ENCODE results near the gene KDELR3.

Gene KDELR3

DNA sequence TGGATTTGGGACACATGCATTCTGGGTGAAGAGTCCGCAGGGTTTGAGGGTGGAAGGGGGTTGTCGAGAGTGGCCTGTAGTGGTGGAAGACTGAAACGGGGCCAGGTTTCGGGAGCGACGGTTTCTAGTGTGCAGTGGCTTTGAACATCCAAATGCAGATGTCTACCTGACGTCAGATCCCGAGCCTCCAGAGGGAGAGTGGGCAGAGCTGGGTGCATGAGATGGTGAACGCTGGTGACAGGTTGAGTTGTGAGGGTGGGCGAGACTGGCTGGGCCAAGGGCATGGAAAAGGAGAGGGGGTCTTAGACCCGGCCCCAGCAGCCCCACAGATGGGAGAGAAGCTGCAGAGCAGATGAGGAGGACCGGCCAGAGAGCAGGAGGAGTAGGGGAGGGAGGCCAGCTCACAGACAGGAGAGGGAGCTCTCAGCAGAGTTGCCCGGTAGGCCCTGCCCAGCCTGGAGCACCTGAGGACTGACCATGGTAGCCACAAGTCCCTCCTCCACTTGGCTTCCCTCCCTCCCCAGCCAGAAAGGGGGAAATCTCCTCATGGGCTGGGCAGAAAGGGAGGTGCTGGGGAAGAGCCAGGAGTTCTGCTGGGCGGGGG is 27.0 kb upstream of the KDELR3 start:
- no peak for DNase-seq (ENCODE audit: low read depth in 2 of 2)

DNA sequence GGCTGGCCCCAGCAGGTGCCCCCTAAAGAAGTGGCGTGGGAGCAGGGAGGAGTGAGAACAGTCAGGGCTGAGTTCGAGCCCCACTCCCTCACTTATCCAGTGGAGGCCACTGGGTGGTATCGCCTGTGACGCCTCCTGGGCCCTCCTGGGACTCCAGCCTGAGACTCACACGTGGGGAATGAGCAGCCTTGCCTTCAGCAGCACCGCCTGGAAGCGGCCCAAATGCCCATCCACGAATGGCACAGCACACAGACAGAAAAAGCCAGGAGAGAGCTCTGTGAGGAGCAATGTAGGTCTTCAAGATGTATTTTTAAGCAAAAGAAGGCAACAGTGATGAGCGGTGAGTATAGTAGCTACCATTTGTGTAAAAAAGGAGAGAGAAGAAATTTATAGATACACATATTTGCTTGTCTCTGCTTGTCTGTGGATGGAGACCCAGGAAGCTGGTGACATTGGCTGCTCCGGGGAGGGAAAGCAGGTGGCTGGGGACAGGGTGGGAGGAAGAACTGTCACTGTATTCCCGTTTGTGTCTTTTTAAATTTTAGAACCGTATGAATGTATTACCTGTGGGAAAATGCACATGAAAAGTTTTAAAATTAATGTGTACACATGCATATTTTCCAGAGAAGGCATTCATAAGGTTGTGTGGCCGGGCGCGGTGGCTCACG is 26.1 kb upstream of the KDELR3 start:
- DNase-seq (ENCODE audit: low read depth in 2 of 2): no peak

DNA sequence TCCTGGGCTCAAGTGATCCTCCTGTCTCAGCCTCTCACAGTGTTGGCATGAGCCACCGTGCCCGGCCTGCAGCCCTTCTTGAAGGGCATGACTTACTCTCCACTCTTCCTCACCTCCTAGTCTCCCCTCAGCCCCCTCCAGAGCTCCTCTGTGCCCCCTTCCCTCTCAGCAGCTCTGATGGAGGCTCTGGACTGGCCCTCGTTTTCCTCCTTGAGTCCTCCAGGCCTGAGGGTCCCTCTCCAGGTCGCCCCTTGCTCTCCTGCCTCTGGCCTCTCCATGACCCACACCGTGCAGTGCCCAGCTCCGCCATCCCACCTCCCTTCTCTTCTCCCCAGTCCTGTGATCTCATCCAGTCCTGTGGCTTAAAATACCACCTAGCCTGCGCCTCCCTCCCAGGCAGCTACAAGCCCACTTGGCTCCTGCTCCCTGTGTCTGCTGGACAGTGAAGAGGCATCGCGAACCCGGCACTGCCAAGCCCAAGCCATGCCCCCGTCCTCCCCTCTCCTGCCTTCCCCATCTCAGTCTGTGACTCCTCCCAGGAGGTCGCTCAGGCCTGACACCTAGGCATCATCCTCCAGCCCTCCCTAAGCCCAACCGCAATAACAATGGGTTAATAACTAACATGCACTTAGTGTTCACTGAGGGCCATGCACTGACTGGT is 24.8 kb upstream of the KDELR3 start:
- no peak for DNase-seq (ENCODE audit: low read depth in 2 of 2)

DNA sequence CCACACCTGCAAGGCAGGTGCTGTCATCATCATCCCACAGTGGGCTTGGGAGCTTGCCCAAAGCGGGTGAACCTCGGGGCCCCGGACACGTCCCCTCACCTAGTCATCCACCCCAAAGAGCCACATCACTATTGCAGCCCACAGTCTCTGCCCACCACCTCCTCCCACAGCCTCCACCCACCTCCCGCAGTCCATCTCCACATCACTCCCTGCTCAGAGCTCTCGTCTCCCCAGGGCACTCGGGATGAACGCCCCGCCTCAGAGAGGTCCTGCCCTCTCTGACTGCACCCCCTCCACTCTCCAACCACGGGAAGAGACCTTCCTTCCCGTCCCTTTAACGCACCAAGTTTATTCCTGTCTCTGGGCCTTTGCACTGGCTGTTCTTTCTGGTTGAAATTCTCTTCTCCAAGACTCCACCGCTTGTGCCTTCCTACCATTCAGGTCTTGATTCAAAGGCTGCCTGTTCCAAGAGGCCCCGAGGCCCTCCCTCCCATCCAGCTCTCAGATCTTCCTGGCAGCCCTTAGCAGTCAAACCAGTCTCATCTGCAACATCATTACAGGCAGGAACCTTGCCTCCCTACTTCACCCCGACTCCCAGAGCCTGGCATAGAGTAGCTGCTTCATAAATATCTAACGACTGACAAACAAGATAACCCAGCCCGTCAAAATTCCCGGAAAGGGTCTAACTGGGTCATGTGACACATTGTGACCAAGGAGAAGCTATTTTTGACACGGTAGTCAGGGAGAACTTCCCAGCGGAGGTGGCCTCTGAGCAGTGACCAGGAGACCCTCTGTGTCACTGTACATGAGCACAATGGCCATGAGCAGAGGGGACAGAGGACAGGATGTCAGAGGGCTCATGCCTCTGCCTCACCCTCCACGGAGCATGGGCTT is 24.0 kb upstream of the KDELR3 start:
- no peak for DNase-seq (ENCODE audit: low read depth in 2 of 2)

DNA sequence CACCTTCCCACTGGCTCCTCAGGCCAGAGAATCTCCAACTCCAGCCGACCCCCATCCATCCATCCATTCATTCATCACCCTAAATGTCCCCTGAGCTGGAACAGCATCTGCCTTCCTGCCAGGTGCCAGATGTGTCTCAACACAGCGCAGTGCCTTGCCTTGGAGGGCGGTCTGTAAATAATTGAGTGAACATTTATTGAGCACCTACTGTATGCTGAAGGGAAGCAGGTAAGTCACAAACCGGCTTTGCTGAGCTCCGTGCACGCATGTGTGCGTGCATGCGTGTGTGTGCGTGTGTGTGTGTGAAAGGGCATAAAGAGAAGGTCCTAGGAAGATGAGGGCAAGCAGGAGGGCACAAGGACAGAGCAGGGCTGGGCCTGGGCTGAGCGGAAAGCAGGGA is 23.1 kb upstream of the KDELR3 start:
- no peak for DNase-seq (ENCODE audit: low read depth in 2 of 2)

DNA sequence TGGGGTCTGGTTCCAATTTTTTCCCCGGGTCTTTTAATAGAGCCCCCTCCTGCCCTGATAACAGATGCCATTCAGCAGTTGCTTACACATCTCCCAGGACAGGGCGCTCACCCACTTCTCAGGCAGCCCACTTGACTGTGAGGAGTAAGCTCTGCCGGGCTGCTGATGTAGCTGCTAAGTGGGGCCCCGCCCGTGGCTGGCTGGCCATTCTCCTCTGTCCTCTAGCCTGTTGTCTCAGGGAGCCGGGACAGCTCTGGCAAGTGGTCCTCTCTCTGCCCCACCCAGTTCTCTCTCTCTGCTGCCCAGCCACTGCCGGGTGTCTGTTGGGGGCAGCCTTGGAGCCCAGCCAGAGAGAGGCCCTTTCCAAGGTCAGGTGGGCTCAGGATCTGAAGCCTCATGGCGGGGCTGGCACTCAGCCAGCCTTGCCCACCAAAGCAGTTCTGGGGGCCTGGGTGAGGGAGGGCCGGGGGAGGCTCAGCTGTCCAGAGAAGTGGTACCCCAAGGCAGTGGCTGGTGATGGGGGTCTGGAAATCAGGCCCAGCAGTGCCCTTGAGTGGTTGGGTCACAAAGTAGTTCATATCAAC is 21.8 kb upstream of the KDELR3 start:
- DNase-seq (ENCODE audit: low read depth in 2 of 2): no peak

DNA sequence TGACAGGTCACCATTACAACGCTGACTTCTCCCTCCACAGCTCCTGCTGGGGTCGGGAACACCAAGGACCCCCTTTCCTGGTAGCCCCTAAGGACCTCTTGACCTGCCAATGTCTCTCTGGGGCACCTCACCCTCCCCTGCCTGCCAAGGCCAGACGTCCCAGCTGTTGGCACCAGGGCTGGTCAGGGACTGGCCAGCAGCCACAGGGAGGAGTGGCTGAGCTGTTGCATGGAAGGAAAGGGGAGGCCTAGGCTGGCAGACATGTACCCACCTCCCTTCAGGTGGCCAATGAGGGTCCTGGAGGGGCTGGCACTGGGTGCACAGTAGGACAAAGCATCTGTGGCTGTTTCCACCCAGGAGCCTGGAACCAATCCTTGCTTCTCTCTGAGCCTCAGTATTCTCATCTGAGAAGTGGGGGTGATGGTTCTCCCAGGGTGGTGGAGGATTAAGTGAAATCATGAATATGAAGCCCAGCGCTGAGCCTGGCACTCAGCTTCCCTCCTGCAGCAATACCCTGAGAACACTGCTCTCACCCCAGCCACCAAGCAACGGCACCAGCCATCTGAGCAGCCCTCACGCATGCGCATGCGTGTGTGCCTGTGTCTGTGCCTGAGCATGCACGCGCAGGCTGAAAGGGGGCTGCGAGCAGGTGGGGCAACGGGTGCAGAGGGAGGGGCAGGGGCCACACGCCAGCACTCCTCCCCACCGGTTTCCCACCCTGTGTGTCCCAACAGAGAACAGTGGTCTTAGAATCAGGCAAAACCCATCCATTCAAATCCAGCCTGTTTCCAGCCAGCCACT is 18.8 kb upstream of the KDELR3 start:
- no peak for DNase-seq (ENCODE audit: low read depth in 2 of 2)

DNA sequence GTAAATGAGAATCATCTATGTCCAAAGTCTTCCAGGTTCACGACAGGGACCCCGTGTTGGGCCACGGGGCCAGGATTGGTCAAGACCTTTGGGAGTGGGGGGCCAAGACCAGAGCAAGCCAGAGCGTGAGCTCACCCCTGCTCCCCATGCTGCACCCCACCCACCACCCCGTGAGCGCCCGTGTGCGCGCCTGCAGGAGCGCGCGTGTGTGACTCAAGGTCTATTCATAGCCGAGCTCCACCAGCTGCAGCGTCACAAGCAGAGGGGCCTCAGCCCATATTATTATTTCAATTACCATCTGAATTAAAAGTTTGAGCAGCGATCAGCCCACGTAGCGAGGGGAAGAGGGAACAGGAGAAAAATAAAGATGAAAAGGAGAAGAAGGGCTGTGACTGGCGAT is 18.1 kb upstream of the KDELR3 start:
- no peak for DNase-seq (ENCODE audit: low read depth in 2 of 2)

DNA sequence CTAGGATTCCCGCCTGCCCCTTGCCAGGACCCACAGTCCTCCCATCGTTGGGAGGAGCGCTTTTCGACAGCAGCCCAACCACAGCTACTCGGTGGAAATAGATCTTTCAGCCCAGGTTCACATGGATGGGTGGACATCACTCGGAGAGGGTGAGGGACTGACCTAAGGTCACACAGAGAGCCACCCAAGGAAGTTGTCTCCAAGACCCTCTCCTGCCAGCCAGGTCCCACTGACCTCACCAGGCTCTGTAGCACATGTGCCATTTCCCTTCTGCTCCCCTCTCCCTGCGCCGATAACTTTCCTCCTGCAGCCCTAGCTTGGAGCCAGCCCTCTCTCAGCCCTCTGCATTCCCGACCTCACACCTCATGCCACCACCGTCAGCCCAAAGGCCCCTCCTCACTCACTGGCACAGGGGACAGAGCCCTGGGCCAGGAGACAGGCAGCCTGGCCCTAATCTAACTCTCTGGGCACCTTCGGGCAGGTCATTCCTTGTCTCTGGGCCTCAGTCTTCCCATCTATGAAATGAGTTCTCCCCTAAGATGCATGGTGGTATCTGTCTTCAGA is 17.6 kb upstream of the KDELR3 start:
- no peak for DNase-seq (ENCODE audit: low read depth in 2 of 2)

DNA sequence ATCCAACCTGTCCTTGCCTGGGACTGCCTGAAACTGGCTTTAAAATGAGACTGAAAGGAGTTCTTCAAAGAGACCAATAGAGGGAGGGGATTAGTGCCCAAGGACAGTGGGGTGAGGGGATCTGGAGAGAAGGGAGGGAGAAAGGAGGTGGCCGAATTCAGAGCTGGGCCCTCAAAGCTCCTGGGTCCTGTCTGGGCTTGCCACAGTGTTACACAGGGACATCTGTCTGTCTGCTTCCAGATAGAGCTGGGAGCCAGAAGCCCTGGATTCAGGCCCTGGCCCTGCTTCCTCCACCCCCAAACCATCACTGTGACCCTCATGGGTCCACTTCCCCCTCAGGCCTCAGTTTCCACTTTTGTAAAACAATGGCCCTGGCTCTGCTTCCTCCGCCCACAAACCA is 16.5 kb upstream of the KDELR3 start:
- DNase-seq (ENCODE audit: low read depth in 2 of 2): no peak

DNA sequence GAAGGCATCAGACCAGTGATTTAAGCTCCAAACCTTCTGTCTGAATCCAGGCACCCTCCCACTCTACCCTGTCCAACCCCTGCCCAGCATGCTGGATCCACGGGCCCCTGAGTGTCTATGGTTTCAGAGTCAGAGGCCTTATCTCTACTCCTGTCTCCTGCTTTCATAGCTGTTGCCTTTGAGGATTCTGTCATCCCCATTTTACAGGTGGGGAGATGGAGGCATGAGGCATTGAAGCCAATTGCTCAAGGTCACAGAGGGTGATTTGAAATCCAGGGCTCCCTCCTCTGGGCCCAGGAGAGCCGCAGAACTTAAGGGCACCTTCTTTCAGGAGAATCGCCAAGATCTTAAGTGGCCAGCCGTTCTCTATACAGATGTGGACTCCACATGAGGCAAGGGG is 16.0 kb upstream of the KDELR3 start:
- DNase-seq (ENCODE audit: low read depth in 2 of 2): no peak

DNA sequence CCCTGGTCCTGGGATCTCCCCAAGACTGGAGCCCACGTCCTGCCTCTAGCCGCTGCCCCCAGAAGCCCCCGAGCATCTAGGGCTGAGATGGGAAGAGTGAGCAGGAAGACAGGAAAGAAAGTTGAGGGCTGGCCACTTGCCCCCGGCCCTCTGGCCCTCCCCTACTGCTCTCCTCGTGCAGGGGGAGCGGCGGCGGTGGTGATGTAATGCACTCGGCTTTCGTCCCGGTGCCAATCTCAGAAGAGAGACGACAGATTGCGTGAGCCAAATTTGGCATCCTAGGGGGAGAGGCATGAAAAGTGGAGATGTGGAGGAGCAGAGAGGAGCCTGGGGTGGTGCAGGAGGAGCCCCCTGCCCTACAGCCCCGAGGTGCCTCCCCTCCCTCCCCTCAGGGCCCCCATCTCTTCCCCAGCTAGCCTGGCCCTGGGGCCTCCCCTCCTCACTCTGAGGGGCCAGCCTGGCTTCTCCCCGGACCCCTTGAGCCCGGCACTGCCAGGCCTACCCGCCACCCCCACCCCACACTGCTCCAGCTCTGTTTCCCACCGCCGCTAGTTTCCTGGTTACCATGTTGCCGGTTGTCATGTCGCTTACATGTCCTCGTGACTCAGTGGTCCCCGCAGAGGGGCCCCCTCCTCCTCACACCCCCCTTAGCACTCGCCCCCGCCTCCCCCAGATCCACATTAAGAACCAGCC is 15.4 kb upstream of the KDELR3 start:
- no peak for DNase-seq (ENCODE audit: low read depth in 2 of 2)

DNA sequence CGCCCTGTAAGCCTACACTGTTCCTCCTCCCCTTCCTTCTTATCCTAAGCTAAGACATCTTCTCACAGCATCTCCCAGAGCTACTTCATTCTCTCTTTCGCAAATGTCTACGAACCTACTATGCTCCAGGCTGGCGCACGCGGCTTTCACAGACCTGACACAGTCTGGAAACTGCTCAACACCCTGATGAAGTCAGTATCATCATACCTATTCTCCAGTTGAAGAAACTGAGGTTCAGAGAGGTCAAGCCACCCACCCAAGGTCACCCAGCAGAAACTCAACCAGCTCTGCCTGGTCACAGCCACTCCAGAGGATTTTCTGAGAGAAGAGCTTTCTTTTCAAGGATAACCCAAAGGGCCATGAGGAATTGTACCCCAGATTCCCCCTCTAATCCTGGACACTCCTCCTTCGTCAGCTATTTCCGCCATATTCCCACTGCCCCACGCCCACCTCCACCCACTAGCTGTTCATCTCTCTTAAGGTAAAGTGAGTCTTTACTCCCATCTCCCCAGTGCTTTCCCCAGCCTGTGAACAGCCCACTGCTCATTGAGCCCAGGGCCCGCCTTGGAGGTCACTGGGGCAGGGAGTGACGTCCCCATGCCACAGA is 14.7 kb upstream of the KDELR3 start:
- no peak for DNase-seq (ENCODE audit: low read depth in 2 of 2)

DNA sequence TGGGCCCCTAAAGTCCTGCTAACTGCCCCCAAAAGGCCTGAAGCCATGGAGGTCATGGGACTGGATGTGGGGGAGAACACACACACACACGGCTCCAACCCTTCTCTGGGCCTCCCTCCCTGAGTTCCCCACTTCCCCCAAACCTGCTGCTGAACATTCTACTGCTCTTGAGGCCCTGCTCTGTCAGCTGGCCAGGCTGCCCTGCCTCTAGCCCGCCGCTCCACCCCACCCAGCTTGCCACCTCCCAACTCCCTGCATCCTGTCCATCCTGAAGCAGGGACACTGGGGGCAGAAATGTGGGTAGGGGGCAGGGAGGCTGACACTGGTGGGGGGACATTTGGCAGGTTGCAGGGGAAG is 13.9 kb upstream of the KDELR3 start:
- DNase-seq (ENCODE audit: low read depth in 2 of 2): no peak

DNA sequence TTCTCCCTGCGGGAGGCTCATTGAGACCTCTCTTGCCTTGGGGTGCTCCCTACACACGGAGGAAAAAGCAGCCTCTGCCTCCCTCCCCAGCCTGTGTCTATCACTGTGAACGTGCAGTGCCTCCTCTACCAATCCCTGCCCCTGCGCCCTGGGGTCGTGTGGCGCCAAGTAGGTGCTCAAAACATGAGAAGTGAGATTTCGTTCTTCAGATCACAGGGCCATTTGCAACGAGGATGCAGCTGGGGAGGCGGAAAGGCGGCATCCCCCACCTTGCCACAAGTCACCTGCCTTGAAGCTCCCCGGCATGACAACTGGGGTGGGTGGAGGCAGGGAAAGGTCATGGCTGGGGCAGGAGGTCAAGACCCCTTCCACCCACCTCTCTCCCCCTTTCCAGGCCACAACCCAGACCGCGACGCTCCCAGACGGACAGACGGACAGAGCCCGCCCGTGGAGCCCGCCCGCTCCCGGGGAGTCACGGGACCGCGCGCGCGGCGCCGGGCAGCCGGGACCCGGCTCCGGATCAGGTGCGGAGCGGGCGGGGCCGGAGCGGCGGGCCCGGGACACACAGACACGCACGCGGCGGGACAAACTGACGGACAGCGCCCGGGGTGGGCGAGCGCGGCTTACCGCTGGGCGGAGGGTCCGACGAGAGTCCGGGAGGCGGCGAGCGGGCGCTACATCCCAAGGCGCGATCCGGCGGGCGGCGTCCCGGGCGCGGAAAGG is 13.4 kb upstream of the KDELR3 start:
- DNase-seq (ENCODE audit: low read depth in 2 of 2): no peak

DNA sequence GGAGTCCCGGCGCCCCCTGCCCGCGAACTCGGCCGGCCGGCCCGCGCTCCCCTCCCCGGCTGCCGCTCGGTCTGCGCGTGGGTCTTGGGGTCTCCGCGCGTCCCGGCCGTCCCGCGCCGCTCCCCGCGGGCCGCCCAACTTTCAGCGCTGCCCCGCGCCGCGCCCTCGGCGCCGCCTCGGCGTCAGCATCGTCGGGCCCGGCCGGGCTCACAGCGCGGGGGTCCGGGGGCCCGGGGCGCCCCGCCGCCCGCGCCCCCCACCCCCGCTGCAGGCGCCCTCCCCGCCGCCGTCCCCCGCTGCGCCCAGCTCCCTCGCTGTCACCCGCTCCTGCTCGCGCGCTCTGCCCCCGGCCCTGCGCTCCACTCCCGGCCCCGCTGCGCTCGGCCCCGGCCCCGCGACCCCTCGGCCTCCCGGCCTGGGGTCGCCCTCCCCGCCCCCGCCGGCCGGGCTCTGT is 12.8 kb upstream of the KDELR3 start, which contains the start of gene KCNJ4:
TSS of gene KCNJ4 (minus strand) at position 124 of the 454 bp plus-strand sequence. CDS start 27,067 bp downstream, outside the sequence.
- no peak for DNase-seq (ENCODE audit: low read depth in 2 of 2)

DNA sequence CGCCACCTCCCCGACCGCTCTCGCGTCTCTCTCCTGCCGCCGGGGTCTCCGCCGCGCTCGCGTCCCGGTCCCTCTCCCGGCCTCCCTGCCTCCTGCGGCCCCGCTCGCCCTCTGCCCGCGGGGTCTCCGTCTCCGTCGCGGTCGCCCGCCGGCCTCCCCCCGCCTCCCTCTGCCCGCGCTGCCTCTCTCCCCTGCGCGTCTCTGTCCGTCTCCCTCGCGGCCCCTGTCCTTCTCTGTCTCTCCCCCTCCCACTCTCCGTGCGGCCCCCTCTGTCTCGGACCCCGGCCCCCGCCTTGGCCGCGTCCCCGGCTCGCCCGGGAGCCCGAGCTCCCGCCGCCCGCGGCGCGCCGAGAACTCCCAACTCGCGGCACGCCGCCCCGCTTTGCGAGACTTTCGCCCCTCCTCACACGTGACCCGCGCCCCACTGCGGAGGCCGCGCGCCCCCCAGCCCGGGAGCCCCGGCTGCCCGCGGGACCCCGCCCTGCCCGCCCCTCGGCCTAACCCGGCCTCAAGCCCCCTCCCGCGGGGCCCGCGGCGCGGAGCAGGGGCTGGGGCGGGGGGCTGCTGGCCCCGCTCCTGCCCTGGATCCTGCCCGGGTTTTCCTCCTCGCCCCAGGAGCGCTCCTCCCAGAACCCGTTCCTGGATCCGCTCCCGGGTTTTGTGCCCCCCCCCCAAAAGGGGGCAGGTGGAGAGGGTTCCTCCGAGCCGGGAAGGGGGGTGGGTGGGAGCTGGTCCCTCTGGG is 12.2 kb upstream of the KDELR3 start:
- no peak for DNase-seq (ENCODE audit: low read depth in 2 of 2)

DNA sequence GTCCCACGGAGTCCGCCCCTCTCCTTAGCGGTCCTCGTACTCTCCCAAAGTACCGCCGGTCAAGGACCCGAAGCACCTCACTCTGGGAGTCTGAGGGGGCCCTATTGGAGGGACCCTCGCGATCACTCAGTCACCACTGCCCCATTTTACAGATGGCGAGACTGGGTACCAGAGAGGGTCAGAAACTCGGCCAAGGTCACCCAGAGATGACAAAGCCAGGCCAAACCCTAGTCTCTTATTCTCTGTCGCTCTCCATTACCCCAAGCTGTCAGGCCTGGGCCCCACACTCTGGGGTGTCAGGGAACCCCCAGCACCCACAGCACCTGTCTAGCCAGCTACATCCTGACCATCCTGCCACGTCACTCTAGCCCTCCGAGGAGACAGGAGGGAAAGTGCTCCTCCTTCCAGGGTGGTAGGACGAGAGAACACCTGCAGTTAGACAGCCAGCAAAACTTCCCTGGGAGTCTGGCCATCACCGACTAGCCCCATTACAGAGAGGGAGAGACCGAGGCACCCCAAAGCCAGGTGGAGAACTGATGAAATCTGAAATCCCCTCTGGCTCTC is 11.5 kb upstream of the KDELR3 start:
- DNase-seq (ENCODE audit: low read depth in 2 of 2): no peak
